IPS DF 4.7 (cell line): ENCODE measurements around the gene TIMM22.
"Not testable (repeated sequence)": the region's sequence is repeated elsewhere in the genome, so short reads cannot be mapped to it uniquely, and the experiment has no call there.

Experiments
- DNase-seq: peaks from one replicate; pipeline ENCODE4 v3.0.0-alpha.2; 2013; ENCODE audit warnings: low spot score; ENCODE audit errors: extremely low read depth

TIMM22 gene

DNA sequence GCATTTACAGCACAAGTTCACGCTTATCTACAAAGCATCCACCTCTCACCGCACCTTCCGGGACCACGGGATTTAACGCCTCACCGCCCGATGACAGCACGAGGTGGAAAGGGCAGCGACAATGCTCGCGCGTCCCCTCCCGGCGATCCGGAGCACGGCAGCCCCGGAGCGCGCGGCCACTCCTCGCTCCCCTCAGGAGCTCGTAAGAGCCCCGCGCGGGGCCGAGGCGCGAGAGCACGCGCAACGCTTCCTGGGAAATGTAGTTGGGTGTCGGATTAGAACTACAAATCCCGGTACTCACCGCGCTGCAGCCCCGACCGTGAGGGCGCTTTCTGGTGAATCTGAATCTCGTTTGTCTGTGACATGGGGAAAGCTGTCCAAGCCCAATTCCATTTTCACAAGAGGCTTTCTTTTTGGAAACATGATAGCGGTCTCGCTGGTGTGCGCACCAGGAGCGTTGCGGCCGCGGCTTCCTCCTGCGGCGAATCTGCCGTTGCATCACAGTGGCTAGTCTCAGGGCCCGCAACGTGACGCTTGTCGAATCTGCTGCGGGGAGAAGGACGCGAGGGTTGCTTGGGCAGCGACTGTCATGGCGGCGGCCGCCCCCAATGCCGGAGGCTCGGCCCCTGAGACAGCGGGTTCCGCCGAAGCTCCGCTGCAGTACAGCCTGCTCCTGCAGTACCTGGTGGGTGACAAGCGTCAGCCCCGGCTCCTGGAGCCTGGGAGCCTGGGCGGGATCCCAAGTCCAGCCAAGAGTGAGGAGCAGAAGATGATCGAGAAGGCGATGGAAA is at the start of gene TIMM22:
Gene TIMM22, plus strand, starts transcription at position 576 of the 791 bp plus-strand sequence. Its CDS starts 14 bp downstream, at position 590.
- peak; percentile 89 for DNase-seq

DNA sequence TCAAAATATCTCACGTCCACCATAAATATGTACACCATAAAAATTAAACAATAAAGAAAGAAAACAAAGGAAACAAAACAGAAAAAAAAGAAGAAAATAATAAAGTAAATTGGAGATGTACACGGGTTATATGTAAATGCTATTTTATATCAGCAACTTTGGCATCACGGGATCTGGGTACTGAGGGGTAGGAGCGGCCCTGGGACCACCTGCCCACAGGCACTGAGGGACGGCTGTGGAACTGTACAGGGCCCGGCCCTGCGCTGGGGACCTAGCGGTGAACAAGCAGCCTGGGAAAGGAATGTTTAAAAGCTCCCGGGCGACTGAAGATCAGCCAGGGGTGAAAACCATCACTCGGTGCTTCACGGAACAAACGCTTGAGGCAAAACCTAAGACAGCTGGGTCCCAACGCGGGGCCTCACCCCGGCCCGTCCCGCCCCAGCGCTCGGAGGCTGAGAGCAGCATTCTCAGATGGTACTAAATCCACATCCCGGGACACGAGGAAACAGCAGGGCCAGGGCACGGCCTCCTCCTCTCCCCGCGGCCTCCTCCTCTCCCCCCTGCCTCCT is 48.6 kb upstream of the TIMM22 start:
- no peak for DNase-seq

DNA sequence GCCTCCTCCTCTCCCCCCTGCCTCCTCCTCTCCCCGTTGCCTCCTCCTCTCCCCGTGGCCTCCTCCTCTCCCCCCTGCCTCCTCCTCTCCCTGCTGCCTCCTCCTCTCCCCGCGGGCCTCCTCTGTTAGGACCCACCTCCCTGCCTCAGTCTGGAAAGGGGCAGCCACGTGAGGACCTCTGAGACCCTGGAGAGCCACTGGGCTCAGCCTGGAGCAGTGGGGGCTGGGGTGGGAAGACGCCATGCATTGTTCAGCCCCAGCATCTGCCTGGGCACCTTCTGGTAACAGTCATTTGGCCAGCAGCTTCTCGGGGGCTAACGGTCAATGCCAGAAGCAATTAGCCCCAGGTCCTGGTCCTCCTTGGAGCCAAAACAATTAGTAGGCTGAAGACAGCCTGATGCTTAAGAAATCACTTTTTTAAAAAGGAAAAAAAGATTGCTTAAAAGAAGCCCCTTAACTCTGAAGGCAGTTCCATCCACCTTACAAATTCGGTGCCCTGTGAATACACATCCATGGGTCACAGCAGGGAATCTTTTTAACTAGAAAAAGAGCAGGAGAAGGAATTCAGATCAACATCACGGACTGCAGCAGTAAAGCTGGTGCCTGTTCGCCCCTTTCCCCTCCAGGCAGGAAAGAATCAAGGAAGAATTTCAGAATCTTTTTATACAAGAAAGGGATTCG is 47.2 kb upstream of the TIMM22 start:
- no peak for DNase-seq

DNA sequence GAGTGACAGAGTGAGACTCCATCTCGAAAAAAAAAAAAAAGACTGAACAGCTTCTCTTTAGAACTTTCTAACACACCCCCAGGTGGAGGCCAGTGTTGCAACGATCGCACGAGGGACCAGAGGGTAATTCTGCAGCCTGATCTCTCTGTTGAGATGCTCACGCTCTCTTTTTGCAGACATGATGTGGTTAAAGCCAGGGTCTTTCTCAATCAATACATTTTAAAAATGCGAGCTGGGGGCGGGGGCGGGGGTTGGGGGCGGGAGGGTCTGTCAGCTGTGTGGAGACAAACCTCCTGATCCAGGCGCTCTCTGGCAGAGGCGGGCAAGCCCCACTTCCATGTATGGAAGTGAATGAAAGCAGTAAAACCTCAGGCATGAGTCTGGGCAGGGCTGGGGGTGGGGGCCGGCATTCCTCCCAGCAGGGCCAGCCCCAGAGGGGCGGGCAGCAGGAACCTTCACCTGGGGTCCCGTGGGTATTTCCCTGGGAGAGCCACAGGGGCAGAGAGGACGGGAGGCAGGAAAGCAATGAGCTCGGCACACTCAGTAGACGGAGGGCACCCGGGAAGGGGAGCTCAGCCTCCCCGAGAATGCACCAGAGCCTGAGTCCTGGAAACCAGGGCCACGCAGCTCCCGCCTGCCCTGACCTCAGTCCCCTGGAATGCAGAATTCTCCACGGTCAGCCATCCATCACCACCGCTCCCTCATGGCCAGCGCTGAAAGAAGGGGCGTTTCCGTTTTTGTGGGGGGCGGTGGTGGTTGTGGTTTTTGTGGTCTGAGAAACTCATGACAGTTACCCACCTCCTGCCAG is 45.4 kb upstream of the TIMM22 start:
- no peak for DNase-seq

DNA sequence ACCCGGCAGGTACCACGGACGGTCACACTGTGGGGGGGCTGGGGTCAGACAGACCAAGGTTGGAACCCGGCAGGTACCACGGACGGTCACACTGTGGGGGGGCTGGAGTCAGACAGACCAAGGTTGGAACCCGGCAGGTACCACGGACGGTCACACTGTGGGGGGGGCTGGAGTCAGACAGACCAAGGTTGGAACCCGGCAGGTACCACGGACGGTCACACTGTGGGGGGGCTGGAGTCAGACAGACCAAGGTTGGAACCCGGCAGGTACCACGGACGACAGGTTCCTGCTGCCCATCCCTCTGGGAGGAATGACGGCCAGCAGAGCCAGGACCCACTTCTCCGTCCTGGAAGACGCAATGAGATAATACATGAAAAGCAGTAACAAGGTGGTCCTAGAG is 44.3 kb upstream of the TIMM22 start:
- not testable (repeated sequence) for DNase-seq

DNA sequence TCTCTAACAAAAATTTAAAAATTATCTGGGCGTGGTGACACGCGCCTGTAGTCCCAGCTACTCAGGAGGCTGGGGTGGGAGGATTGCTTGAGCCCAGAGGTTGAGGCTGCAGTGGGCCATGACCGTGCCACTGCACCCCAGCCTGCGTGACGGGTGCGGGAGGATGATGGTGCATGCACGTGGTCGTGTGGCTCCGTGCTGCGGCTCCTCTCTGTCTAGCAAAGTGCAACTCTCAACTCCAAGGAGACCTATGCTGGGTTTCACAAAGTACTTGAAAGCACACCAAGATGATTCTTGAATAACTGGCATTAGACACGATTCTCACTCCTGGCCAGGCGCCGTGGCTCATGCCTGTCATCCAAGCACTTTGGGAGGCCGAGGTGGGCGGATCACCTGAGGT is 43.2 kb upstream of the TIMM22 start:
- no peak for DNase-seq

DNA sequence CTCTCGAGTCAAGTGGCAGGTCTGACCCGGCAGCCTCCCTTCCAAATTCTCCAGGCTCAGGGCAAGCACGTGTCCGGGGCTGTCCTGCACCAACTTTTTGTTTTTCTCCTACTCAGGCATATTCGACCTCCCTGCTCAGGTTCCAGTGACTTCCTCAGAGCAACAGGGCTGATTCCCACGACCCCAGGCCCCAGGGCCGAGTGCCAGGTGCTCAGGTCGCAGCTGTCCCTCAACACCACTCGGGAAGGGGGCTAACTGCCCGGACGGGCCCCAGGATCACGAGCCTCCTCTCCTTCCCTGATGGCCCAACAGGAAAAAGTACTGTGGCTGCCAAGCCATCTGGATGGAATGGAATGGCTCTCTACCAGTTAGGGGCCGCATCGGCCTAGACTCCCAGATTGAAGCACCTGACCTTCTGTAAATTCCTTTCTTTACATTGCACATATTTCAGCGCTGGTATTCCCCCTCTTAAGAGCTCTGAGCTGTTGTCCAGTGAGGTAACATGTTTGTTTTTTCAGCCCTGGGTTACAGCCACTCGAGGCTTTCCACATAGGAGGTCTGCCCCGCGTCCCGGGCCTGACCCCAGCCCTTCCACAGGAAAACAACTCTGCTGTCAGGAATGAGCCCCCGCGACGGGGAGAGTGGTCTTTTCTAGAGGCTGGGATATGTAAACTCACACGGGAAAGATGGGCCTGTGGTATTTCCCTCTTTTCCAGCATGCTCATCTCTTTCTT is 42.3 kb upstream of the TIMM22 start:
- no peak for DNase-seq

DNA sequence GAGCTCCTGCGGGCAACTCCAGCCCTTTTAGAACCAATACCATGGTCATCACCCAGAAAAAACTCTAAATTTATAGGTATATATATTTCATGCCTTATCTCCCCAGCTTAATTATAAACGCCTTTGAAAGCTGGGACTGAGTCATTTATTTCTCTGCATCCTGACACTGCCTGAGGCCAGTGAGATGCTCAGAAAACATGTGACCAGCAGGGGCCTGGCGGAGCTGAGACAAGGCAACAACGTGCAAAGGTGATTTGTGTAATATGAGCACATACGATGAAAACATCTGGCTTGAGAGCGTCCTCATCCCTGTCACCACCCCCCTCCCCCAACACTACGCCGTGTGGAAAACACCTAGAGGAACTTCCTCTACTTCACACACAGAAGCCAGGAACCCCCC is 40.0 kb upstream of the TIMM22 start:
- DNase-seq = no peak

DNA sequence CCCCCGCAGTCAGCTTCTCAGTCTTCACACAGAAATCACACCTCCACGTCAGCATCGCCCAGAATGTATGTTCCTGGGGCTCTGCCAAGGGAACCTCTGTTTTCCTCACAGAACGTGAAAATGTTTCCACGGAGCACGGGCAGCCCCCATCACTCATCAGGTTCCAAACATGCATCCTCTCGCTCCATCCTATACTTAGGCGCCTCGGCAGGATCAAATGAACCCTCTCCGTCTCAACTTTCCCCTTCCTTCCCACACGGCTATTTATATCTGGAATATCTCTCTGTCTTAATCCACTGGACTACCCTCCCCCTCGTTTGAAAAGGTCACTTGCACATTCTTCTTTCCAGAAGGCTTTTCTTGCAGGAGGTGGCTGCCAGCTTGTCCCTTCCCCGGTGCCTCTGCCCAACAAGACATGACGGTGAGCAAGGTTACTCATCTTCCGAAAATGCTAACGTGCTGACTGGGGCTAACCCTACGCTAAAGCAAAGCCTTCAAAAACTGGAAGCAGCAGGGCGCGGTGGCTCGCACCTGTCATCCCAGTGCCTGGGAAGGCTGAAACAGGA is 39.0 kb upstream of the TIMM22 start:
- DNase-seq = no peak

DNA sequence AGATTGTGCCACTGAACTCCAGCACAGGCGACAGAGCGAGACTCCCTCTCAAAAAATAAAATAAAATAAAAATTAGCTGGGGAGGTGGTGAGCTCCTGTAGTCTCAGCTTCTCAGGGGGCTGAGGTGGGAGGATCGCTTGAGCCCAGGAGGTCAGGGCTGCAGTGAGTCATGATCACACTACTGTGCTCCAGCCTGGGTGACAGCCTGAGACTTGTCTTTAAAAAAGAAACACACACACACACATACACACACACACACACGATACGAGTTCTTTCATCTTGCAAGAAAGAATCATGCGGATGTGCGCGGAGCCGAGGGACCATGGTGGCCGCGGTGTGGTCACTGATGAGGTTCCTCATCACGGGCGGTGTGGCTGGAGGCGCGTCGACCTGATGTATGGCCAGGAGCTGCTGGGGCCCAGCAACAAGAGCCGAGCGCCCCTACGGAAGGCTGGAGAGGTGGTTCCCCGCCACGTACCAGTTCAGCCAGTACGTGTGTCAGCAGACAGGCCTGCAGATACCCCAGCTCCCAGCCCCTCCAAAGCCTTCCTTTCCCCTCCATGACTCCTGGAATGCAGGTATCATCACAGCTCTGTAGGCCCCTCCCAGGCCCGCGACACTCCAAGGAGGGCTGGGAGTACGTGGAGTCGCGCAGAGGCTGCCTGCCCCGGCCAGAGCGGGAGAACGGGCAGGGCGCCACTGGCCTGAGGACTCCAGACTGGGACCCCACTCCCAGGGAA is 38.0 kb upstream of the TIMM22 start:
- DNase-seq = no peak

DNA sequence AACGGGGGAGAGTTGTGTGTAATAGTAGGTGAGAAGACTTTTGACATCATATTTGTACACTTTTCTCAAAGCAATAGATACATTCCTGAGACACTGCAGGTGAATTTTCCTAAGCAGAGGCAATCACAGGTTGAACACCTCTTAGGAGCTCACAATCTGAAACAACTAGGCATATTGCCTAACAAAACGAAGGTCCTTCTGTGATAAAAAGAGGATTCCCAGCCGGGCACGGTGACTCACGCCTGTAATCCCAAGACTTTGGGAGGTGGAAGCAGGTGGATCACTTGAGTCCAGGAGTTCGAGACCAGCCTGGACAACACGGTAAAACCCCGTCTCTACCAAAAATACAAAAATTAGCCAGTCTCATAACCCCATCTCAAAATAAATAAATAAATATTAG is 34.8 kb upstream of the TIMM22 start:
- no peak for DNase-seq

DNA sequence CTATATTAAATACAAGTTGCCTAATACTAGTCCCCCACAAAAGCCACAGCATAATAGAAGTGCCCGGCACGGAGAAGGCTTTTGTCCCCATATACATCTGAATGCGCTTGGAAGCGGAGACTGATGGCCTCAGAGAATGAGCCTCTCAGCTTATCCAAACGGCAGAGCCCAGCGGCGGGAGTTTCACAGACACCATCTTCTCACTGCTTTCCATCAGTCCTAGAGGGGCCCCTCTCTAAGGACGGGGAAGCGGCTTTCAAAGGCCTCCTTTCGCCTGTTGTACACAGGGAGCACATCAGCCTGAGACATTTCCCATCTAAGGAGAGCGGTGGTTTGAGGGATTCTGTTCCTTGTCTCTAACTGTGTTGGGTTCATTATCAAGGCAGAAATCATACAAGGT is 34.3 kb upstream of the TIMM22 start:
- no peak for DNase-seq

DNA sequence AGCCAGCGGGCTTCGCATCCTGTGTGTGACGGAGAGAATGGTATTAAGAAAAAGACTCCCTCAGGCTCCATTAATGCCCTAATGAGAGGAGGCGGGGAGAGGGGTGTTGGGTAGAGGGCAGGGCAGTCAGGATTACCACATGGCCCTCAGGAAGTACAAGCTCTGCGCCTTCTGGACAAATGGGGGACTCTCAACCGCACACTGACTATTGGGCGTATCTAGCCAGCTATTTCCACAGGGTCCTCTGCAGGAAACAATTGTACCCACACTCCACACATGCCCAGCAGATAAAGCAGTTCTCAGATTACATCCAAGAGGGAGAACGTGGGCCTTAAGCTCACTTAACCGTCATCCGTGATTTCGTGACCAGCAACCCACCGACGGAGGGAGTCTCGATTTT is 32.1 kb upstream of the TIMM22 start:
- DNase-seq = no peak

DNA sequence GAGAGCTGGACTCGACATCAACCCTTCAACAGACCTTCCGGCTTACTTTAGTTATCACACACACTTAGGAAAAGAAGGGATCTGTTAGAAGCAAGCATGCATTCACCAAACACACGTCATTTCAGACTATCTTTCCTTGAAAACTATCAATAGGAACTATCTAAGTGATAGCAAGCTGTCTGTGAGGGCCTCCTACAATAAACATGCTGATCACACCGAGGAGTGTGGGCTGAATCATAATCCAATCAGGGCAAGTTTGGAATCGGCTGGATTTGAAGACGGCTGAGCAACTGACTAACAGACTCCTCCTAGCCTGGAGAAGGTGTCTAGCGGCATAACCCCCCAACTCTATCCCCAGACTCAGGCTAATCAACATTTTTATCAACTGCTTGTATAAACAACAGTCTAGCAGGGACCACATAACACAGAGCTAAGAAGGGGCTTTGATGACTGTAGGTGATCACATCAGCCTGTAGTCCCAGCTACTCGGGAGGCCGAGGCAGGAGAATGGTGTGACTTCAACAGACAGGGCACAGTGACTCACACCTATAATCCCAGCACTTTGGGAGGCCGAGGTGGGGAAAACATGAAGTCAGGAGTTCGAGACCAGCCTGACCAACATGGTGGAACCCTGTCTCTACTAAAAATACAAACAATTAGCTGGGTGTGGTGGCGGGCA is 31.5 kb upstream of the TIMM22 start:
- DNase-seq = no peak

DNA sequence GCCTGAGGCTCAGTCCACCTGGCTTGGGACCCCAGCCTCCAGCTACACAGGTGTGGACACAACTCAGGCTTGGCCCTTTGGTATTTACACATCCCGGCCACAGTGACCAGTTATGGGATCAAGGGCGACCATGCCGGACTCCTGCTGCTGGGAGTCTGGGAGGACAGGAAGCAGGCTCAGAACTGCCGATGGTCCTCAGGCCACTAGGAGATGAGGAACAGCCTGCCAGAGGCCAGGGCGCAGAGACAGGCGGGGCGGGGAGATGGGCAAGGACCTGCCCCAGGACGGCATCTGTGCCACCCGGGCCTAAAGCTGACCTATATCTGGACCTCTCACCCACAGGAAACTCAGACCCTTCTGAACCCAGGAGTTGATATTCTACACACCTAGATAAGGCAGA is 29.8 kb upstream of the TIMM22 start:
- no peak for DNase-seq

DNA sequence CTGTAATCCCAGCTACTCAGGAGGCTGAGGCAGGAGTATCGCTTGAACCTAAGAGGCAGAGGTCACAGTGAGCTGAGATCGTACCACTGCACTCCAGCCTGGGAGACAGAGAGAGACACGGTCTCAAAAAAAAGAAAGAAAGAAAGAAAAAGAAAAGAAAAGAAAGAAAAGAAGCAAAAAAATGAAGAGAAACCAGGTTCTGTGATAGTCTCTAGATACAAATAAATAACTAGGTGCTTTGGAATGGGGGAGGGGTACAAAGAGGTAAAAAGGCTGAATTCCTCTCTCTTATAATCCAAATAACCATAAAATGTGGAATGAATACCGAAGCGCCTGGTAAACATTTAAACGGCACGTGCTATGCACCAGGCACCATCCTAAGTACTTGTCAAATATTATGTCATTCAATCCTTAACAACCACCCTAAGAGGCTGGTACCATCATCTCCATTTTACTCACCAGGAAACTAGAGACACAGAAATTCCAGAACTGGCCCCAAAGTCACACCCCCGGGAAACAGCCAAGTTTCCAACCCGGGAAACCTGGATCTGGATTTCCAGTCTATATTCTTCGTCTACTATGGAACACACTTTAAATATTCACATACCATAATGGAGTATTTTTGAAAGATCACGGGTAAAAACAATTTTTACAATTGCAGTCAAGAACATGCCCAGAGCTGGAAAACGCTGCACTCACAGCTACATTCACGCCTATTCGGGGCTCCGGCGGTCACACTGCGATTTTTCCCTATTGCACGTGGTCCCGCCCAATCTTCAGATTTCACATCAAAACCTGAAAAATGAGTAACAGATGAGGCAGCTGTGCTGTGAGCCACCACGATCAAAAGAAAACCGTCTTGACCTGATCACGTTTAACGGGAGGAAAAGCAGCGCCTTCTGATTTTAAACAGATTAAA is 27.9 kb upstream of the TIMM22 start:
- no peak for DNase-seq

DNA sequence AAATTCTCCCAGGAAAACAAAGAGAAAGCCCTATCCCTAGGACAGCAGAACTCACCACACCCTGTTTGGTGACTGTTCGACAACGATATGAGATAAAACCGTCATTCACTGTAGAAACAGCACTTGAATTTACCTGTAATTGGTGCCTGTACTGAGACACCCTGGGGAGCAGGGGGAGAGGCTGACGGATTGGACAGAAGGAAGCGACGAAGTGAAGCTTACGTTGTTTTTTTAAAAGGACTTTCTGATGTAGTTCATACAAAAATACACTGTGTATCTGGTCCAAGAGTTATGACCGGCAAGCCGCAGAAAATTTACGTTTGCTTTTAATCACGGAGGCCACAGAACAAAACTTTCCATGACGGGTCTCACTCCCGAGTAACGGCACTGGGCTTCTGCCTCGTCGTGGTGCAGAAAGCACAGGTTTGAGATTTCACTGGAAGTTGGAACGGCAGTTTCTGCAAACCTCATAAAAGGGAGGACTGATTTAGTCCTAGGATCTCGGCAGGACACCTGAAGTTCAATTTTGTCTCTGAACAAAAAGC is 27.0 kb upstream of the TIMM22 start:
- no peak for DNase-seq

DNA sequence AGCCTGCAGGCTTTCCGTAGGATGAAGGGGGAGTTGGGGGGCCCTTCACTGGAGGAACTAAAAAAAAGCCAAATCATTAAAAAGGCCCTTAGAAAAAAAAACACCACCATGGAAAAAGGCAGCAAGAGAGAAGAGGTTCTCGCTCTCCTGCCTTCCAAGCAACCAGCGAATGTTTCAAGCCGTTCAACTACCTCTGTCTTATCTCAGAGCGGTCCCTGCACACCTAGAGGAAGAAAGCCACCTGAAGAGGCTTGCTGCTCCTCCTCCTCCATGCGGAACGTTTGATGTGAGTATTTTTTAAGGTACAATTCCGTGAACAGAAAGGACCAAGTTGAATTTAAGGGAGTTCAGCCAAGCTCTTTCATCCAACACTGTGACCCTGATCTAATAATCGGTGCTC is 26.6 kb upstream of the TIMM22 start:
- DNase-seq = no peak
